Activated naive CD8-positive, alpha-beta T cell treated with anti-CD3 and anti-CD28 coated beads, Interleukin-2, amount 50 U/mL, for 24 hours (primary cell): ENCODE results near the gene ZGLP1.
A peak's percentile ranks its signal among the peaks of the same experiment; 100 is the strongest.

ENCODE experiments used
- ATAC-seq: fragments of 150-1000 bp; cut with Tn5 transposase; one replicate; pipeline ENCODE4 v1.10.0; 2021
- DNase-seq: peaks from one replicate; pipeline ENCODE4 v3.0.0; 2021
- H3K27ac Mint-ChIP-seq: one replicate; pipeline ENCODE4 v1.8.0; 2021; ENCODE audit warnings: mild to moderate bottlenecking, mixed read lengths
- H3K27me3 Mint-ChIP-seq: one replicate; pipeline ENCODE4 v1.8.0; 2021; ENCODE audit warnings: mixed read lengths
- H3K36me3 Mint-ChIP-seq: one replicate; pipeline ENCODE4 v1.8.0; 2021; ENCODE audit warnings: low read depth, mixed read lengths
- H3K4me1 Mint-ChIP-seq: one replicate; pipeline ENCODE4 v1.8.0; 2021; ENCODE audit warnings: mixed read lengths
- H3K4me3 Mint-ChIP-seq: one replicate; pipeline ENCODE4 v1.8.0; 2021; ENCODE audit warnings: mild to moderate bottlenecking, moderate library complexity, mixed read lengths
- H3K9me3 Mint-ChIP-seq: one replicate; pipeline ENCODE4 v1.8.0; 2021; ENCODE audit warnings: mixed read lengths

ZGLP1 gene

GRCh38 chr19:10260141-10260584 is 49.5 kb downstream of the ZGLP1 start:
- Mint-ChIP-seq H3K4me1 (peaks cover 36% of the 10 kb centered on the region), H3K9me3 (no peaks in the 10 kb centered on the region), H3K36me3 (peaks cover 29% of the 10 kb centered on the region), H3K27me3 (no peaks in the 10 kb centered on the region), H3K4me3 (peak overlapping the region; percentile 3), H3K27ac (peak overlapping the region; percentile 86)
- DNase-seq (peak; percentile 69), ATAC-seq (peak; percentile 77)

DNA sequence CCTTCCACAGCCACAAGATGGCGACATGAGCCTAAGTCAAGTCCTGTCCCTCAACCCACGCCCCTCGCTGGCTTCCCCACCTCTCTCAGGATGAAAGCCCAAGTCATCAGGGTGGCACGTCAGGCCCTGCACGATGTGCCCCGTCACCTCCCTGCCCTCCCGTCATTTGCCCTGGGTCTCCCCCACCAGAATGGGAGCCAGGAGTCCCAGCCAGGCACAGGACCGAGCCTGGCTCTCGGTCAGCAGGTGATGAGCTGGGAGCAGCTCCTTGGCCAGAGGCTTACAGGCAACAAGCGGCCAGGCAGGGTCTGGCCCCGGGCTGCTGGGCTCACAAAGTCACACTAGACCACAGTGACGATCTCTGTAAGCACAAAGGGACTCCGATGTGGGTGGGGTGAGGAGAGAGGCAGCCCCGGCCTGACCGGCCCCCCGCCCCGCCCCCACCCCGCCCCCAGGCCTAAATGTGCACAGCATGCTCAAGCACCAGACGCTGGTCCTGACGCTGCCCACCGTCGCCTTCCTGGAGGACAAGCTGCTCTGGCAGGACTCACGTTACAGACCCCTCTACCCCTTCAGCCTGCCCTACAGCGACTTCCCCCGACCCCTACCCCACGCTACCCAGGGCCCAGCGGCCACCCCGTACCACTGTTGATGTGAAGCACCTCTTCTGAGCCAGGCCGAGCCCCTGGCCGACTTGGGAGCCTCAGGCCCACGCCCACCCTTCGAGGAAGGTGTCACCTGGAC is 50.3 kb downstream of the ZGLP1 start:
- Mint-ChIP-seq H3K4me3 (peak overlapping the region; percentile 14), H3K27ac (peak overlapping the region; percentile 86), H3K27me3 (no peaks in the 10 kb centered on the region), H3K36me3 (peaks cover 37% of the 10 kb centered on the region), H3K9me3 (no peaks in the 10 kb centered on the region), H3K4me1 (peaks cover 38% of the 10 kb centered on the region)
- peak; percentile 70 for ATAC-seq
- DNase-seq = peak; percentile 94

GRCh38 chr19:10258080-10258710 is 51.4 kb downstream of the ZGLP1 start:
- ATAC-seq (no peak), DNase-seq (no peak)
- peaks cover 44% of the 10 kb centered on the region for H3K36me3 Mint-ChIP-seq
- H3K9me3 Mint-ChIP-seq = no peaks in the 10 kb centered on the region
- H3K4me1 Mint-ChIP-seq = peaks cover 47% of the 10 kb centered on the region
- no peak overlapping the region for H3K4me3 Mint-ChIP-seq
- H3K27me3 Mint-ChIP-seq = no peaks in the 10 kb centered on the region
- no peak overlapping the region for H3K27ac Mint-ChIP-seq

- Mint-ChIP-seq H3K27me3 (no peaks in the 10 kb centered on the region), H3K36me3 (peaks cover 52% of the 10 kb centered on the region), H3K4me3 (no peak overlapping the region), H3K4me1 (peaks cover 52% of the 10 kb centered on the region), H3K27ac (peak overlapping the region; percentile 35), H3K9me3 (no peaks in the 10 kb centered on the region)
- no peak for DNase-seq
- ATAC-seq = no peak
These were observed 52.5 kb downstream of the ZGLP1 start for GRCh38 chr19:10256970-10257615.

GRCh38 chr19:10256551-10256950 is 53.1 kb downstream of the ZGLP1 start:
- peaks cover 54% of the 10 kb centered on the region for H3K36me3 Mint-ChIP-seq
- ATAC-seq (no peak), DNase-seq (no peak)
- no peaks in the 10 kb centered on the region for H3K9me3 Mint-ChIP-seq
- H3K27me3 Mint-ChIP-seq = no peaks in the 10 kb centered on the region
- no peak overlapping the region for H3K27ac Mint-ChIP-seq
- H3K4me3 Mint-ChIP-seq = no peak overlapping the region
- H3K4me1 Mint-ChIP-seq = peaks cover 53% of the 10 kb centered on the region

- no peak overlapping the region for H3K4me3 Mint-ChIP-seq
- ATAC-seq = no peak
- H3K4me1 Mint-ChIP-seq = peaks cover 47% of the 10 kb centered on the region
- no peaks in the 10 kb centered on the region for H3K9me3 Mint-ChIP-seq
- peak overlapping the region; percentile 31 for H3K27ac Mint-ChIP-seq
- H3K27me3 Mint-ChIP-seq = no peaks in the 10 kb centered on the region
- DNase-seq = no peak
- peaks cover 54% of the 10 kb centered on the region for H3K36me3 Mint-ChIP-seq
These were observed 54.3 kb downstream of the ZGLP1 start for GRCh38 chr19:10255358-10255757.
